ENCODE results near the gene TOX3. TPM values are rescaled to one million over a fixed set of nuclear protein-coding genes. Genes with fewer than 3 reads are reported as not detected.

TOX3 gene
- total and polyA plus RNA-seq, 2 of the 8 experiments (the other 6 are each of a cell fraction or from before 2014, with no cell fraction given) = 16.7 to 31.2 TPM

GRCh38 chr16:52549011-52549692 lies 2.2 kb upstream of the TOX3 start (continued):
- 0 out of 2 replicates have a peak, but pooled peaks have one; percentile 12 for TF ChIP-seq SP1 (IDR thresholded peaks at IDR 0.05; ENCODE audit: low read depth, low read length)

All from H1 (cell line).